ENCODE measurements around the gene MROH9.

- TF ChIP-seq, protein P1, sequence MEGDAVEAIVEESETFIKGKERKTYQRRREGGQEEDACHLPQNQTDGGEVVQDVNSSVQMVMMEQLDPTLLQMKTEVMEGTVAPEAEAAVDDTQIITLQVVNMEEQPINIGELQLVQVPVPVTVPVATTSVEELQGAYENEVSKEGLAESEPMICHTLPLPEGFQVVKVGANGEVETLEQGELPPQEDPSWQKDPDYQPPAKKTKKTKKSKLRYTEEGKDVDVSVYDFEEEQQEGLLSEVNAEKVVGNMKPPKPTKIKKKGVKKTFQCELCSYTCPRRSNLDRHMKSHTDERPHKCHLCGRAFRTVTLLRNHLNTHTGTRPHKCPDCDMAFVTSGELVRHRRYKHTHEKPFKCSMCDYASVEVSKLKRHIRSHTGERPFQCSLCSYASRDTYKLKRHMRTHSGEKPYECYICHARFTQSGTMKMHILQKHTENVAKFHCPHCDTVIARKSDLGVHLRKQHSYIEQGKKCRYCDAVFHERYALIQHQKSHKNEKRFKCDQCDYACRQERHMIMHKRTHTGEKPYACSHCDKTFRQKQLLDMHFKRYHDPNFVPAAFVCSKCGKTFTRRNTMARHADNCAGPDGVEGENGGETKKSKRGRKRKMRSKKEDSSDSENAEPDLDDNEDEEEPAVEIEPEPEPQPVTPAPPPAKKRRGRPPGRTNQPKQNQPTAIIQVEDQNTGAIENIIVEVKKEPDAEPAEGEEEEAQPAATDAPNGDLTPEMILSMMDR (IDR thresholded peaks at IDR 0.05): no peak
- TF ChIP-seq, protein P2, sequence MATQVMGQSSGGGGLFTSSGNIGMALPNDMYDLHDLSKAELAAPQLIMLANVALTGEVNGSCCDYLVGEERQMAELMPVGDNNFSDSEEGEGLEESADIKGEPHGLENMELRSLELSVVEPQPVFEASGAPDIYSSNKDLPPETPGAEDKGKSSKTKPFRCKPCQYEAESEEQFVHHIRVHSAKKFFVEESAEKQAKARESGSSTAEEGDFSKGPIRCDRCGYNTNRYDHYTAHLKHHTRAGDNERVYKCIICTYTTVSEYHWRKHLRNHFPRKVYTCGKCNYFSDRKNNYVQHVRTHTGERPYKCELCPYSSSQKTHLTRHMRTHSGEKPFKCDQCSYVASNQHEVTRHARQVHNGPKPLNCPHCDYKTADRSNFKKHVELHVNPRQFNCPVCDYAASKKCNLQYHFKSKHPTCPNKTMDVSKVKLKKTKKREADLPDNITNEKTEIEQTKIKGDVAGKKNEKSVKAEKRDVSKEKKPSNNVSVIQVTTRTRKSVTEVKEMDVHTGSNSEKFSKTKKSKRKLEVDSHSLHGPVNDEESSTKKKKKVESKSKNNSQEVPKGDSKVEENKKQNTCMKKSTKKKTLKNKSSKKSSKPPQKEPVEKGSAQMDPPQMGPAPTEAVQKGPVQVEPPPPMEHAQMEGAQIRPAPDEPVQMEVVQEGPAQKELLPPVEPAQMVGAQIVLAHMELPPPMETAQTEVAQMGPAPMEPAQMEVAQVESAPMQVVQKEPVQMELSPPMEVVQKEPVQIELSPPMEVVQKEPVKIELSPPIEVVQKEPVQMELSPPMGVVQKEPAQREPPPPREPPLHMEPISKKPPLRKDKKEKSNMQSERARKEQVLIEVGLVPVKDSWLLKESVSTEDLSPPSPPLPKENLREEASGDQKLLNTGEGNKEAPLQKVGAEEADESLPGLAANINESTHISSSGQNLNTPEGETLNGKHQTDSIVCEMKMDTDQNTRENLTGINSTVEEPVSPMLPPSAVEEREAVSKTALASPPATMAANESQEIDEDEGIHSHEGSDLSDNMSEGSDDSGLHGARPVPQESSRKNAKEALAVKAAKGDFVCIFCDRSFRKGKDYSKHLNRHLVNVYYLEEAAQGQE (IDR thresholded peaks at IDR 0.05; ENCODE audit: insufficient read depth in 1 of 2, low read depth in 2 of 2, low read length in 1 of 2): no peak
- TF ChIP-seq POLR2AphosphoS5 (IDR thresholded peaks at IDR 0.05; ENCODE audit: low read depth, low read length): no peak
Measured at GRCh38 chr1:170910273-170910672, 25.1 kb upstream of the MROH9 start.

Data from Panc1 (cell line).